GM19468 (cell line): ENCODE measurements around the gene CFAP46.
"Not testable (repeated sequence)": the region's sequence is repeated elsewhere in the genome, so short reads cannot be mapped to it uniquely, and the experiment has no call there.

ENCODE experiments used
- ATAC-seq: cut with Tn5 transposase; IDR thresholded peaks from one replicate; pipeline ENCODE4 v1.9.1; 2021; ENCODE audit warnings: mild to moderate bottlenecking, moderate library complexity, moderate number of reproducible peaks; ENCODE audit not compliant: unreplicated experiment; ENCODE audit errors: extremely low read depth

Gene CFAP46

GRCh38 chr10:132836832-132837540, 105.4 kb downstream of the CFAP46 start:
- ATAC-seq: no peak

- ATAC-seq: no peak
Measured at GRCh38 chr10:132836248-132836831, 106.0 kb downstream of the CFAP46 start.

- no peak for ATAC-seq
Measured at GRCh38 chr10:132835848-132836233, 106.5 kb downstream of the CFAP46 start.

GRCh38 chr10:132834891-132835847, 107.2 kb downstream of the CFAP46 start:
- no peak for ATAC-seq

GRCh38 chr10:132834311-132834761, 108.0 kb downstream of the CFAP46 start:
- ATAC-seq: no peak

- ATAC-seq: no peak
Measured at GRCh38 chr10:132833421-132834111, 108.8 kb downstream of the CFAP46 start.

- ATAC-seq: no peak
Measured at GRCh38 chr10:132832186-132832969, 110.0 kb downstream of the CFAP46 start.

- no peak for ATAC-seq
Measured at GRCh38 chr10:132829403-132829802, 113.0 kb downstream of the CFAP46 start.

- no peak for ATAC-seq
Measured at GRCh38 chr10:132828681-132829080, 113.7 kb downstream of the CFAP46 start.

GRCh38 chr10:132827861-132828539, 114.4 kb downstream of the CFAP46 start:
- ATAC-seq: no peak

GRCh38 chr10:132827423-132827789, 115.0 kb downstream of the CFAP46 start:
- no peak for ATAC-seq

GRCh38 chr10:132826524-132827422, 115.6 kb downstream of the CFAP46 start:
- ATAC-seq: no peak

GRCh38 chr10:132825783-132826523, 116.4 kb downstream of the CFAP46 start:
- not testable (repeated sequence) for ATAC-seq

GRCh38 chr10:132820056-132820455, 122.3 kb downstream of the CFAP46 start:
- no peak for ATAC-seq

GRCh38 chr10:132817701-132818211, 124.6 kb downstream of the CFAP46 start:
- no peak for ATAC-seq

- no peak for ATAC-seq
Measured at GRCh38 chr10:132816718-132817117, 125.7 kb downstream of the CFAP46 start.
